Smooth muscle cell (in vitro differentiated cells): ENCODE results near the gene FARS2. TPM values are rescaled to one million over a fixed set of nuclear protein-coding genes. Genes with fewer than 3 reads are reported as not detected.

Source experiments
- DNase-seq: peaks from one replicate; lab custom pipeline; 2025; ENCODE audit not compliant: unreplicated experiment; lab: John Stamatoyannopoulos, UW
- H2AFZ ChIP-seq: fragments of 200-600 bp; sonication (generic); 2 replicates; pipeline ENCODE4 v1.6.0; 2016; ENCODE audit warnings: antibody characterized with exemption, low read depth, mild to moderate bottlenecking
- H3F3A ChIP-seq: fragments of 200-600 bp; sonication (generic); 2 replicates; pipeline ENCODE4 v1.6.0; 2017; ENCODE audit warnings: antibody characterized with exemption, low read depth
- H3K27ac ChIP-seq: fragments of 200-600 bp; sonication (generic); 2 replicates; pipeline ENCODE4 v1.5.1; 2016; ENCODE audit warnings: low read depth, mild to moderate bottlenecking
- H3K27me3 ChIP-seq: fragments of 200-600 bp; sonication (generic); 2 replicates; pipeline ENCODE4 v1.6.1; 2016; ENCODE audit warnings: low read depth, mild to moderate bottlenecking
- H3K36me3 ChIP-seq: fragments of 200-600 bp; sonication (generic); 2 replicates; pipeline ENCODE4 v1.5.1; 2016; ENCODE audit warnings: low read depth
- H3K4me1 ChIP-seq: fragments of 200-600 bp; sonication (generic); 2 replicates; pipeline ENCODE4 v1.5.1; 2016; ENCODE audit warnings: low read depth
- H3K4me2 ChIP-seq: fragments of 200-600 bp; sonication (generic); 2 replicates; pipeline ENCODE4 v1.6.0; 2016; ENCODE audit warnings: mild to moderate bottlenecking
- H3K4me3 ChIP-seq: fragments of 200-600 bp; sonication (generic); 2 replicates; pipeline ENCODE4 v1.5.1; 2016; ENCODE audit warnings: mild to moderate bottlenecking
- H3K79me2 ChIP-seq: fragments of 200-600 bp; sonication (generic); 2 replicates; pipeline ENCODE4 v1.6.0; 2016; ENCODE audit warnings: low read depth, mild to moderate bottlenecking
- H3K9ac ChIP-seq: fragments of 200-600 bp; sonication (generic); 2 replicates; pipeline ENCODE4 v1.6.0; 2016; ENCODE audit warnings: low read depth
- H3K9me3 ChIP-seq: fragments of 200-600 bp; sonication (generic); replicated peaks from 2 replicates; pipeline ENCODE4 v1.5.1; 2016; ENCODE audit warnings: low read depth
- H4K20me1 ChIP-seq: fragments of 200-600 bp; sonication (generic); 2 replicates; pipeline ENCODE4 v1.6.0; 2016; ENCODE audit warnings: low read depth
- WGBS: methylation state at CpG from one replicate; pipeline ENCODE4 v1.1.7; 2016; ENCODE audit warnings: low lambda C conversion rate; 5-methylcytosine and 5-hydroxymethylcytosine counted together
- polyA plus RNA-seq: library from polyadenylated mRNA; unstranded; fragments of >200 nt; fragmentation: Nextera tagmentation; extraction: Ambion mirVana; gene quantifications from 2 replicates; pipeline ENCODE4 v1.2.1, GENCODE V29; 2016
- total RNA-seq: library from RNA; depleted of rRNA; stranded (reverse); fragments of >200 nt; gene quantifications from 2 replicates; pipeline ENCODE4 v1.2.3, GENCODE V29; 2014
- TF ChIP-seq, protein P1 (sequence below): fragments of 200-600 bp; sonication (generic); IDR thresholded peaks from 2 replicates; pipeline ENCODE4 v1.5.1; 2017; ENCODE audit warnings: borderline replicate concordance, mild to moderate bottlenecking, antibody characterized with exemption; ENCODE audit not compliant: insufficient read depth, poor library complexity, severe bottlenecking

The FARS2 gene
- total and polyA plus RNA-seq, 2 experiments from 2014 or later = 9.6 to 13.2 TPM

DNA sequence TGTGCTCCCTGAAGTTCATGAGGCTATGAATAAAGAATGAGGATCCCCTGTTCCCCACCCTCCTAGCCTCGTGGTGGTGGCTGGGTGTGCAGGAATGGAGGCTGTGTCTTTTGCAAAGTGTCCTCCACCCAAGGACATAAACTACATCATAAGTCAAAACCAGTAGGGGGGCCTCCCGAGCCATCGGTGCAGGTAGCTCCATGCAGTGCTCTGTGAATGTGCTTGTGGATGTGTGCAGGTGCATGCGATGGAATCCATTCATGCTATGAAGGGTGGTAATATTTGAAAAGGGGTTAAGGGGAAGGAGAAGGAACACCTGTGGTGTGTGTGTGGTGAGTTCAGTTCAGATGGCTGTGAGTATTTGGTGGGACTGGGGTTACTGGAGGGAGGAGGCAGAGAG, 548.1 kb downstream of the FARS2 start:
- H3K9me3 ChIP-seq = no peaks in the 10 kb centered on the region
- H3K9ac ChIP-seq = no peak overlapping the region
- WGBS = 87% methylated on average over 4 of the region's 4 CpGs
- no peaks in the 10 kb centered on the region for H3K27me3 ChIP-seq
- H3K36me3 ChIP-seq = no peaks in the 10 kb centered on the region
- TF ChIP-seq, protein P1, sequence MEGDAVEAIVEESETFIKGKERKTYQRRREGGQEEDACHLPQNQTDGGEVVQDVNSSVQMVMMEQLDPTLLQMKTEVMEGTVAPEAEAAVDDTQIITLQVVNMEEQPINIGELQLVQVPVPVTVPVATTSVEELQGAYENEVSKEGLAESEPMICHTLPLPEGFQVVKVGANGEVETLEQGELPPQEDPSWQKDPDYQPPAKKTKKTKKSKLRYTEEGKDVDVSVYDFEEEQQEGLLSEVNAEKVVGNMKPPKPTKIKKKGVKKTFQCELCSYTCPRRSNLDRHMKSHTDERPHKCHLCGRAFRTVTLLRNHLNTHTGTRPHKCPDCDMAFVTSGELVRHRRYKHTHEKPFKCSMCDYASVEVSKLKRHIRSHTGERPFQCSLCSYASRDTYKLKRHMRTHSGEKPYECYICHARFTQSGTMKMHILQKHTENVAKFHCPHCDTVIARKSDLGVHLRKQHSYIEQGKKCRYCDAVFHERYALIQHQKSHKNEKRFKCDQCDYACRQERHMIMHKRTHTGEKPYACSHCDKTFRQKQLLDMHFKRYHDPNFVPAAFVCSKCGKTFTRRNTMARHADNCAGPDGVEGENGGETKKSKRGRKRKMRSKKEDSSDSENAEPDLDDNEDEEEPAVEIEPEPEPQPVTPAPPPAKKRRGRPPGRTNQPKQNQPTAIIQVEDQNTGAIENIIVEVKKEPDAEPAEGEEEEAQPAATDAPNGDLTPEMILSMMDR = no peak
- no peak for DNase-seq
- no peaks in the 10 kb centered on the region for H4K20me1 ChIP-seq
- H3K79me2 ChIP-seq = no peaks in the 10 kb centered on the region
- no peak overlapping the region for H3K4me3 ChIP-seq
- H3K4me1 ChIP-seq = no peaks in the 10 kb centered on the region
- no peak overlapping the region for H2AFZ ChIP-seq
- no peak overlapping the region for H3K27ac ChIP-seq
- H3K4me2 ChIP-seq = no peak overlapping the region
- no peaks in the 10 kb centered on the region for H3F3A ChIP-seq

DNA sequence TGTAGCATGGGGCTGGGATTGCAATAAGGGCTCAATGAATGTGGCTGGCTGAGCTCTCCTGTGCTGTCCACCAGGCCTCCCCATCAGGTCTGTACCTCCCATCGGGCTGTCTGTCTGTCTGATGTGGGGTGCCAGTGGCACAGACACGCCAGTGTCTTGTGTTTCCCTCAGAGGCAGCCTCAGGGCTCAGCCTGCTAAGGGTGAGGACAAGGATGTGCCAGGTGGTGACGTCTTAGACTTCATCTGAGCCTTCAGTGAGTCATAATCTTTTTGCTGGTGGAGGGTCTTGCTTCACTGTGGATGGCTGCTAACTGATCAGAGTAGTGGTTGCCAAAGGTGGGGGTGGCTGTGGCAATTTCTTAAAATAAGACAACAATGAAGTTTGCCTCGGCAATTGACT, 550.7 kb downstream of the FARS2 start:
- Histone ChIP-seq H3K27ac (no peak overlapping the region), H3F3A (no peaks in the 10 kb centered on the region), H3K9ac (no peak overlapping the region), H2AFZ (no peak overlapping the region), H3K4me1 (no peaks in the 10 kb centered on the region), H3K4me2 (no peak overlapping the region), H3K36me3 (no peaks in the 10 kb centered on the region), H3K79me2 (no peaks in the 10 kb centered on the region), H3K9me3 (no peaks in the 10 kb centered on the region), H3K4me3 (no peak overlapping the region), H4K20me1 (no peaks in the 10 kb centered on the region), H3K27me3 (no peaks in the 10 kb centered on the region)
- TF ChIP-seq, protein P1 = no peak
- no peak for DNase-seq
- 84% methylated on average over 4 of the region's 4 CpGs for WGBS

DNA sequence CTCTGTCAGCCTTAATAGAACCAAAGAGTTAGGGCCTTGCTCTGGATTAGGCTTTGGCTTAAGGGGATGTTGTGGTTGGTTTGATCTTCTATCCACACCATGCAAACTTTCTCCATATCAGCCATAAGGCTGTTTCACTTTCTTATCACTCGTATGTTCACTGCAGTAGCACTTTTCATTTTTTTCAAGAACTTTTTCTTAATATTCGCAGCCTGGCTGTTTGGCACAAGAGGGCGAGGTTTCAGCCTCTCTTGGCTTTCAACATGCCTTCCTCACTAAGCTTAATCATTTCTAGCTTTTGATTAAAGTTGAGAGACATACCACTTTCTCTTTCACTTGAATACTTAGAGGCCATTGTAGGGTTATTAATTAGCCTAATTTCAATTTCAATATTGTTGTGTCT, 552.3 kb downstream of the FARS2 start:
- H3K27ac ChIP-seq = no peak overlapping the region
- no peaks in the 10 kb centered on the region for H3K79me2 ChIP-seq
- WGBS = 60% methylated on average over 3 of the region's 3 CpGs
- H3F3A ChIP-seq = no peaks in the 10 kb centered on the region
- H2AFZ ChIP-seq = no peak overlapping the region
- no peak overlapping the region for H3K4me2 ChIP-seq
- H3K27me3 ChIP-seq = no peaks in the 10 kb centered on the region
- H3K4me3 ChIP-seq = no peak overlapping the region
- no peaks in the 10 kb centered on the region for H3K36me3 ChIP-seq
- TF ChIP-seq, protein P1 = no peak
- H4K20me1 ChIP-seq = no peaks in the 10 kb centered on the region
- H3K9ac ChIP-seq = no peak overlapping the region
- no peak for DNase-seq
- no peaks in the 10 kb centered on the region for H3K9me3 ChIP-seq
- H3K4me1 ChIP-seq = no peaks in the 10 kb centered on the region

DNA sequence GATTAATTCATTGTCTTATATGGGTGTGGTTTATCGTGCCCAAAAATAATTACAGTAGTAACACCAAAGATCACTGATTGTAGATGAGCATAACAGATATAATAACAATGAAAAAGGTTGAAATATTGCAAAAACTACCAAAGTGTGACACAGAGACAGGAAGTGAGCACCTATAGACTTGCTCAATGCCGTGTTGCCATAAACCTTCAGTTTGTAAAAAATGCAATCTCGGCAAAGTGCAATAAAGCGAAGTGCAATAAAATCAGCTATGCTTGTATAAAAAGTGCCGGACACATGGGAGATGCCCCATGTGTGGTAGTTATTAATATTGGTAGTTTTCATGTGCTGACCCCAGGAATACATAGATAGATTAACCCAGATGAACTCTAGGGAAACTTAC, 552.8 kb downstream of the FARS2 start:
- H3K79me2 ChIP-seq = no peaks in the 10 kb centered on the region
- no peaks in the 10 kb centered on the region for H3K27me3 ChIP-seq
- no peaks in the 10 kb centered on the region for H3F3A ChIP-seq
- H3K27ac ChIP-seq = no peak overlapping the region
- H4K20me1 ChIP-seq = no peaks in the 10 kb centered on the region
- H3K36me3 ChIP-seq = no peaks in the 10 kb centered on the region
- no peak for DNase-seq
- H3K9ac ChIP-seq = no peak overlapping the region
- no peaks in the 10 kb centered on the region for H3K4me1 ChIP-seq
- 93% methylated on average over 5 of the region's 5 CpGs for WGBS
- TF ChIP-seq, protein P1 = no peak
- H3K9me3 ChIP-seq = no peaks in the 10 kb centered on the region
- no peak overlapping the region for H2AFZ ChIP-seq
- H3K4me2 ChIP-seq = no peak overlapping the region
- H3K4me3 ChIP-seq = no peak overlapping the region
